GM12878 (cell line): ENCODE measurements around the gene CCDC85B. TPM values are rescaled to one million over a fixed set of nuclear protein-coding genes. Genes with fewer than 3 reads are reported as not detected.

Experiments used
- ATAC-seq: fragments of 200-7000 bp; cut with Tn5 transposase; 3 replicates; pipeline ENCODE4 v1.9.1; 2020; ENCODE audit warnings: mild to moderate bottlenecking, moderate library complexity
- BruUV-seq: library from RNA; stranded (reverse); fragments of 400-500 nt; replicated peaks from 2 replicates; lab custom pipeline; 2021; lab: Mats Ljungman, UMichigan
- CTCF ChIA-PET: fragments of 300-600 bp; sonication (Branson Sonifier 250); formaldehyde crosslinking; extraction: SDS; loops from one replicate; lab custom pipeline; 2021; ENCODE audit warnings: inconsistent platforms; lab: Yijun Ruan, JAX
- POLR2A ChIA-PET: fragments of 350-600 bp; formaldehyde crosslinking; extraction: SDS; loops from one replicate; lab custom pipeline; 2021; ENCODE audit warnings: inconsistent platforms; lab: Charles Lee
- RAD21 ChIA-PET: fragments of 300-600 bp; sonication (Branson Sonifier 250); formaldehyde crosslinking; loops from one replicate; lab custom pipeline; 2023; ENCODE audit warnings: antibody characterized with exemption; ENCODE audit not compliant: unreplicated experiment; lab: Charles Lee
- SMC1A ChIA-PET: fragments of 300-600 bp; sonication (Branson Sonifier 250); formaldehyde crosslinking; loops from one replicate; lab custom pipeline; 2023; ENCODE audit not compliant: unreplicated experiment, uncharacterized antibody; lab: Charles Lee
- DNase-seq: peaks from one replicate; pipeline ENCODE4 v3.0.0-alpha.2; 2011; ENCODE audit warnings: low read depth, low spot score
- FAIRE-seq: peaks from 3 replicates; lab custom pipeline; 2011; peaks lifted over from hg19 to GRCh38; lab: Jason Lieb, UNC
- H2AFZ ChIP-seq: 2 replicates; pipeline ENCODE4 v1.6.0; 2011; ENCODE audit warnings: low read depth, low read length, control low read depth; ENCODE audit not compliant: control insufficient read depth
- H3K27ac ChIP-seq: 2 replicates; pipeline ENCODE4 v1.5.1; 2011; ENCODE audit warnings: control low read depth; ENCODE audit not compliant: control insufficient read depth, insufficient read depth
- H3K27me3 ChIP-seq, 2 experiments: replicated peaks in 1 of 2; 2 replicates each; pipeline versions ENCODE4 v1.6.0 to v1.6.1; 2011; ENCODE audit warnings: low read length in 1 of 2; ENCODE audit not compliant: control insufficient read depth in 2 of 2, insufficient read depth in 2 of 2
- H3K36me3 ChIP-seq, 2 experiments: 2 replicates each; pipeline ENCODE4 v1.5.1; 2011; ENCODE audit warnings: low read length in 1 of 2; ENCODE audit not compliant: control insufficient read depth in 2 of 2, insufficient read depth in 2 of 2
- H3K4me1 ChIP-seq: 2 replicates; pipeline ENCODE4 v1.6.1; 2011; ENCODE audit warnings: mild to moderate bottlenecking, low read length, moderate library complexity, mixed read lengths; ENCODE audit not compliant: control insufficient read depth, insufficient read depth
- H3K4me2 ChIP-seq: 2 replicates; pipeline ENCODE4 v1.6.0; 2011; ENCODE audit warnings: control low read depth; ENCODE audit not compliant: control insufficient read depth, insufficient read depth
- H3K4me3 ChIP-seq: fragments of 200-600 bp; sonication (generic); 2 replicates; pipeline ENCODE4 v1.5.1; 2016
- H3K79me2 ChIP-seq: 2 replicates; pipeline ENCODE4 v1.6.0; 2011; ENCODE audit warnings: low read length; ENCODE audit not compliant: control insufficient read depth, insufficient read depth
- H3K9ac ChIP-seq: 2 replicates; pipeline ENCODE4 v1.8.0; 2011; ENCODE audit warnings: low read length, control low read depth, mixed read lengths; ENCODE audit not compliant: control insufficient read depth, insufficient read depth
- H3K9me3 ChIP-seq: replicated peaks from 3 replicates; pipeline ENCODE4 v1.5.1; 2011; ENCODE audit warnings: mild to moderate bottlenecking, low read length; ENCODE audit not compliant: control insufficient read depth, insufficient read depth
- H4K20me1 ChIP-seq: 2 replicates; pipeline ENCODE4 v1.6.0; 2011; ENCODE audit not compliant: control insufficient read depth, insufficient read depth
- E2F4 ChIP-seq: IDR thresholded peaks from 2 replicates; pipeline ENCODE4 v1.6.1; 2012; ENCODE audit warnings: low read depth, low read length, improper control_type of control experiment
- NR2F1 ChIP-seq: fragments of 450-650 bp; conservative IDR thresholded peaks from 2 replicates; pipeline ENCODE4 v1.6.1; 2017; ENCODE audit warnings: mild to moderate bottlenecking
- SMARCA5 ChIP-seq: fragments of 450-650 bp; IDR thresholded peaks from 2 replicates; pipeline ENCODE4 v1.6.1; 2017; ENCODE audit warnings: mild to moderate bottlenecking
- STAT1 ChIP-seq: fragments of 450-650 bp; conservative IDR thresholded peaks from 2 replicates; pipeline ENCODE4 v1.6.1; 2014; ENCODE audit warnings: antibody characterized with exemption, mild to moderate bottlenecking
- TCF12 ChIP-seq: IDR thresholded peaks from 2 replicates; pipeline ENCODE4 v1.6.1; 2011; ENCODE audit warnings: low read depth, mild to moderate bottlenecking, low read length
- ZBTB40 ChIP-seq: fragments of 450-650 bp; IDR thresholded peaks from 2 replicates; pipeline ENCODE4 v1.6.1; 2016; ENCODE audit warnings: mild to moderate bottlenecking, moderate library complexity, borderline replicate concordance
- ZNF592 ChIP-seq: fragments of 450-650 bp; IDR thresholded peaks from 2 replicates; pipeline ENCODE4 v1.6.1; 2017; ENCODE audit warnings: mild to moderate bottlenecking, moderate library complexity
- ZSCAN29 ChIP-seq: fragments of 450-650 bp; IDR thresholded peaks from 2 replicates; pipeline ENCODE4 v1.6.1; 2017; ENCODE audit warnings: mild to moderate bottlenecking, moderate library complexity
- WGBS: methylation state at CpG from one replicate; pipeline ENCODE4 v1.1.6; 2016; ENCODE audit warnings: low lambda C conversion rate; ENCODE audit not compliant: insufficient replicate concordance, insufficient coverage; ENCODE audit errors: missing lambda C conversion rate; 5-methylcytosine and 5-hydroxymethylcytosine counted together
- in situ Hi-C: fragments of 300-500 bp; cut with MboI; formaldehyde crosslinking; loops from 9 replicates; pipeline ENCODE4 v1.14.3; 2018; ENCODE audit warnings: mixed read lengths
- intact Hi-C: fragments of 100-400 bp; cut with micrococcal nuclease; formaldehyde crosslinking; loops from one replicate; pipeline ENCODE4 v1.14.2; 2022; ENCODE audit not compliant: unreplicated experiment
- polyA plus RNA-seq, 11 experiments: library from polyadenylated mRNA; depleted of rRNA in 4 of 11; unstranded in 6 of 11; stranded (reverse) in 5 of 11; fragments of >200 nt; fragmentation: Nextera tagmentation in 4 of 11; fragmentation: Illumina TruSeq in 1 of 11; extraction: Ambion mirVana in 4 of 11; extraction: Trizol in 1 of 11; gene quantifications; 1 replicate in 1 of 11; 2 replicates in 10 of 11; pipeline versions ENCODE4 v1.2.1 to v1.2.3, GENCODE V29; 2011 to 2016; ENCODE audit warnings: inconsistent platforms in 2 of 11, missing spikeins in 2 of 11, low read depth in 1 of 11
- total RNA-seq, 4 experiments: library from RNA; depleted of rRNA in 3 of 4; stranded (reverse); fragments of >200 nt in 3 of 4; fragmentation: Illumina TruSeq in 1 of 4; extraction: Trizol in 1 of 4; gene quantifications; 2 replicates each; pipeline versions ENCODE4 v1.2.1 to v1.2.3, GENCODE V29; 2013 to 2021

The CCDC85B gene
- total and polyA plus RNA-seq, 10 of the 15 experiments (the other 5 are each of a cell fraction or from before 2014, with no cell fraction given), result 0.32 to 114 (median 49.5) TPM

GRCh38 chr11:65861533-65862183 is 28.8 kb upstream of the CCDC85B start:
- POLR2A ChIA-PET, result interaction anchor here (0.6 to 5.6 kb wide), 5 partner anchors 9 to 150 kb away, joined by 3 to 155 read pairs (median 4); partner anchors contain the start of genes CCDC85B, EFEMP2, FIBP and KAT5
- 90% methylated on average over 13 of the region's 13 CpGs for WGBS
- SMC1A ChIA-PET, result interaction anchor here (0.6 to 4.3 kb wide), 2 partner anchors 28 to 92 kb away, joined by 4 to 52 read pairs; partner anchors contain the start of genes CCDC85B and FIBP
- TF ChIP-seq E2F4 (no peak), ZBTB40 (no peak), SMARCA5 (no peak), TCF12 (no peak), ZSCAN29 (no peak), ZNF592 (no peak), NR2F1 (no peak), STAT1 (no peak)

More at GRCh38 chr11:65861533-65862183, 28.8 kb upstream of the CCDC85B start:
- peak overlapping the region; percentile 85 for H3K4me3 ChIP-seq
- peaks cover 2% of the 10 kb centered on the region for H4K20me1 ChIP-seq
- peak overlapping the region; percentile 97 for H3K9ac ChIP-seq
- intact Hi-C loops, result no loop called here
- peak overlapping the region; percentile 97 for H3K4me2 ChIP-seq
- peaks cover 39% of the 10 kb centered on the region for H3K79me2 ChIP-seq
- DNase-seq, result no peak
- H3K4me1 ChIP-seq, result peaks cover 15% of the 10 kb centered on the region
- ATAC-seq, result no peak
- in situ Hi-C loops, result loop anchor here (25.0 kb wide), 1 partner anchor 1624 kb away; the partner anchor contains the start of genes DNAJC4, FKBP2, NUDT22 and PPP1R14B
- H3K36me3 ChIP-seq, result peaks cover 18 to 32% of the 10 kb centered on the region in 2 experiments
- no peak for FAIRE-seq
- no TSS peak for BruUV-seq
- ChIA-PET CTCF (interaction anchor here (0.7 to 5.7 kb wide), 4 partner anchors 9 to 82 kb away, joined by 3 to 146 read pairs (median 22); partner anchors contain the start of genes CCDC85B and FIBP), RAD21 (interaction anchor here (5.0 kb wide), 1 partner anchor 29 kb away, joined by 76 read pairs; the partner anchor contains the start of genes CCDC85B and FIBP)
- peak overlapping the region; percentile 100 for H3K27ac ChIP-seq
- no peaks in the 10 kb centered on the region for H3K9me3 ChIP-seq
- H2AFZ ChIP-seq, result no peak overlapping the region
- no peaks in the 10 kb centered on the region for H3K27me3 ChIP-seq
